Measurements from ENCODE around the gene THSD4.
"Not testable (repeated sequence)": the region's sequence is repeated elsewhere in the genome, so short reads cannot be mapped to it uniquely, and the experiment has no call there.

The THSD4 gene

GRCh38 chr15:71648095-71648494 lies 532.8 kb downstream of the THSD4 start:
- no peak for DNase-seq

- no peak for DNase-seq
These were observed 534.6 kb downstream of the THSD4 start for GRCh38 chr15:71649894-71650293.

GRCh38 chr15:71650603-71651002 lies 535.3 kb downstream of the THSD4 start:
- DNase-seq = no peak

GRCh38 chr15:71651750-71652186 lies 536.5 kb downstream of the THSD4 start:
- no peak for DNase-seq

- DNase-seq = no peak
These were observed 538.9 kb downstream of the THSD4 start for GRCh38 chr15:71654042-71654719.

- no peak for DNase-seq
These were observed 539.5 kb downstream of the THSD4 start for GRCh38 chr15:71654720-71655174.

GRCh38 chr15:71656425-71656824 lies 541.2 kb downstream of the THSD4 start:
- no peak for DNase-seq

- no peak for DNase-seq
These were observed 541.9 kb downstream of the THSD4 start for GRCh38 chr15:71657141-71657540.

- no peak for DNase-seq
These were observed 542.8 kb downstream of the THSD4 start for GRCh38 chr15:71658036-71658435.

- DNase-seq = no peak
These were observed 543.8 kb downstream of the THSD4 start for GRCh38 chr15:71658827-71659729.

- DNase-seq = no peak
These were observed 544.4 kb downstream of the THSD4 start for GRCh38 chr15:71659730-71660067.

GRCh38 chr15:71660501-71660900 lies 545.2 kb downstream of the THSD4 start:
- no peak for DNase-seq

GRCh38 chr15:71662306-71662705 lies 547.0 kb downstream of the THSD4 start:
- DNase-seq = no peak

- no peak for DNase-seq
These were observed 549.4 kb downstream of the THSD4 start for GRCh38 chr15:71664622-71665021.

- DNase-seq = no peak
These were observed 551.7 kb downstream of the THSD4 start for GRCh38 chr15:71666763-71667620.

- no peak for DNase-seq
These were observed 554.4 kb downstream of the THSD4 start for GRCh38 chr15:71669688-71670087.

- DNase-seq = not testable (repeated sequence)
These were observed 555.0 kb downstream of the THSD4 start for GRCh38 chr15:71670222-71670621.

- no peak for DNase-seq
These were observed 559.1 kb downstream of the THSD4 start for GRCh38 chr15:71674354-71674753.

GRCh38 chr15:71677352-71677751 lies 562.1 kb downstream of the THSD4 start:
- no peak for DNase-seq

GRCh38 chr15:71677766-71678165 lies 562.5 kb downstream of the THSD4 start:
- no peak for DNase-seq

GRCh38 chr15:71678191-71678590 lies 562.9 kb downstream of the THSD4 start:
- no peak for DNase-seq

GRCh38 chr15:71678605-71679004 lies 563.3 kb downstream of the THSD4 start:
- no peak for DNase-seq

- no peak for DNase-seq
These were observed 564.0 kb downstream of the THSD4 start for GRCh38 chr15:71679223-71679792.
